NCI-H526 treated with DMSO at 0.1 percent for 48 hours (cell line): ENCODE data around the gene LECT2.

Experiments
- DNase-seq: peaks from one replicate; lab custom pipeline; 2025; lab: John Stamatoyannopoulos, UW

The LECT2 gene

DNA sequence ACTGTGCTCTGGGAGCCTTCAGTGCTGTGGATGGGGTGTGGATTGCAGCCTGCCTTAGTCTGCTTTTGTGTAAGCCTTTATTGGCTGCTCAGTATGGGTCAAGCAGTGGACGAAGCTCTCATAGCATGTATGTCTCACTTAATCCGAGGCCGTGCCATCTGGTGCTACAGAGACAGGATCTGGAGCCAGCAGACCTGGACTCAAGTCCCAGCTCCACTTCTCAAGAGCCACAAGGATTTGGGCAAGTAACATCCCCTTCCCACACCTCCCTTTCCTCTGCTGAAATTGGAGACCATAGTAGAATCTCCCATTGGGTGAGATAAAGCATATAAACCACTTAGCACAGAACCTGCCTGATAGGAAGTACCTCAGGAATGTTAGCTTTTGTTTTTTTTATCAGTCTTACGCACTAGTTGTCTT lies 23.4 kb upstream of the LECT2 start:
- no peak for DNase-seq

DNA sequence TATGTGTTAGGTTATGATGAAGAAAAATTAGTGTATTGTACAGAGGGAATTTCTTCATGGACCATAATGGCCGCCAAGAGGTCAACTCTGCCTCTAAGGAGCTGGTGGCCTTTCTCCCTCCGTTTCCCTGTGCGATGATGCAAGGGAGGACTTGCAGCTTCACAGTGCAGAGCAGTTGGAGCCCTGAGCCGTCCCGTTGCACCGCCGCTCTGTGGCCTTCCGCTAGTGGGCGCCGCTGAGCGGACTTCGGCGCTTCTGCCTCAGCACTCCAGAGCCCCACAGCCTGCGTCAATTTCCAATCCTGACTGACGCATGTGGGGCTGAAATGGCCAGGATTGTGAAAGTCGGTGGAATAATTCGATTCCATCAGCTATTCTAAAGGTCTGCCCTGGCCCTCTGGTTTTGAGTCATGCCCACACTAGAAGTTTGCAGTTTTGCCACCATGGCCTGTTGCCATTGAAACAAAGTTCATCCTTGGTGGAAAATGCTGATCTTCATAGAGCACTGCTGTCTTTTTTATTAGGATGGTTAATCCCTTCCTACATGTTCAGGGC lies 22.7 kb upstream of the LECT2 start:
- DNase-seq, result no peak

DNA sequence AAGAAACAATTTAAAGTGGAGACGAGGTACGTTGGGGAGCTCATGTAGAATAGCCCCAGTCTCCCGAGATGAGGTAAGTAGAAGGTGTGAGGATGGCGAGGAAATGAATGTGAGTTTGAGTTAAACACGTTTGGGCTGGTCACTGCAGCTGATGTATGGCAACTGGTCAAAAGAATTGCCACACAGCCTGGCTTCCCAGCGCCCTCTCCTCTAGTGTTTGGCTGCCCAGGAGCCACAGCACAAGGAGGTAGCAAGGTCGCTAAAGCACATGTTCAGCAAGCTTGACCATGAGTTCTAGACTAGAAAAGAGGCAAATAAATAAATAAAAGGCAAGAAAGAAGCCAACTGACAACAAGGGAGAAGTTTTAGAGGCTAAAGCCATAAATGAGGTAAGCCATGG lies 21.4 kb upstream of the LECT2 start:
- no peak for DNase-seq

DNA sequence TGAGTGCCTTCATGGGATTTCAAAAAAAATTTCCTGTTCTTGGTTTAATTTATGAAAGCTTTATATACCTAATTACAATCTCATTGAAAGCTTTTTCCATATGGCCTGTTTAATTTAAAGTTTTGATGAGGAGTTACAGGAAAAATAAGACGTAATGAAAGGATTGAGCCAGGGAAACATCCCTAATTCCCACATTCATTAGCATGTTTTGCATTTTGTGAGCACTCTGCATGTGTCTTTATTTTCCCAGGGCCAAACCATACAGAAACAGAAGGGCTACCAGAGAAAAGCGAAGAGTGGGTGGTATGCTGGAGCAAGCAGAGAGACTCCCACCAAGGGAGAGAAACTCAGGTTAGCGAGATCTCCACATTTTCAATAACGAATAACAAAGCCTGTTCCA lies 20.3 kb upstream of the LECT2 start:
- no peak for DNase-seq

DNA sequence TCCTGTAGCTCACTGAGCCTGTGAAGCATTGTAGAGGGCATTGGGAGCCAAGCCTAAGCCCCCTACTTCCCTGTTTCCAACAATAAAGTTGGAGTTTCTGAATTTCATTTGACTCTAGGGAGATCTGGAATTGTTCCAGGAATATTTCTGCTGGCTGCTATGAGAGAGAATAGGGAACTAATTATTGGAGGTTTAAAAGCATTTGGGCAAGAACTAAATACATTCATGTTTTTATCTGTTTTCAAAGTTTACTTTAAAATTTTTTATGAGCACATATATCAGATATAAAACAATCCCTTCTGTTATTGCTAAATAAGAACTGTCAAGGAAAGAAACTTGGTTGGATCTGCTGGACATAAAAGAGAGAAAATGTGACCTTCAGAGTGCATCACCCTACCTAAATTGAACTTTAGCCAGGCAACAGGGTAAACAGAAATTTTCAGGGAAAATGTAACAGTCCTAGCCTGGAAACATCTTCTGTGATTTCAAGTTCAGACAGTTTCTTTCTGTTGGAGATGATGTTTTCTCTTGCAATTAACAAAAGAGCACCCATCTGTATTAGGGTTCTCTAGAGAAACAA lies 19.3 kb upstream of the LECT2 start:
- DNase-seq, result no peak

DNA sequence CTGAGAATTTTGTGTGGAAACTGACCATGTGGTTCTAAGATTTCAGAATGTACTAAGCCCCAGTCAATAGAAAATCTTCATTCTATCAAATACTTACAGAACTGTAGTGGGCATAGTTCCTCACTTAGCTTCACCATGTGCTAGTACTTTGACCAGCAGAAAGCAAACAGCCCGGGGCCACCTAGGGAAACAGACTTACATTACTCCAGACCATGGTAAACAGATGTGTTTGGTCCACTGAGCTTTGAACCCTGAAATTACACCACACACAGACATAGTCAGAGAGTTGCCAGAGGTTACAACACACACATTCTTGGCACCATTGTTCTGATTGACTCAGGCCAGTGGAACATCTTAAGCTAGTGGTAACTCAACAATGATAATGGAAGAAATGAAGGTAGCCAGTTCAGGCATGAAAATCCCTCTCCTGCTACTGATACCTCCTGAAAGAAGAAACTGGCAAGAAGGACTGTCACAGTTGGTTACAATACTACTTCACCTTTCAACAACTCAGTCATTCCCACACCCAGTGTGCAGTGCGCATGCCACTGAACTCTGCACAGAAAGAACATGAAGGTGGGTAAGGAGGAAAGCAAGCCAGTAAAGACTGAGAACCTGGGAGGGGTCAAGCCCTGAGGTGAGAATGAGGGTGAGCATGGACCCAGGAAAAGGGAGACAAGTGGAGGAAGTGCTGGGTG lies 18.7 kb upstream of the LECT2 start:
- DNase-seq, result no peak

DNA sequence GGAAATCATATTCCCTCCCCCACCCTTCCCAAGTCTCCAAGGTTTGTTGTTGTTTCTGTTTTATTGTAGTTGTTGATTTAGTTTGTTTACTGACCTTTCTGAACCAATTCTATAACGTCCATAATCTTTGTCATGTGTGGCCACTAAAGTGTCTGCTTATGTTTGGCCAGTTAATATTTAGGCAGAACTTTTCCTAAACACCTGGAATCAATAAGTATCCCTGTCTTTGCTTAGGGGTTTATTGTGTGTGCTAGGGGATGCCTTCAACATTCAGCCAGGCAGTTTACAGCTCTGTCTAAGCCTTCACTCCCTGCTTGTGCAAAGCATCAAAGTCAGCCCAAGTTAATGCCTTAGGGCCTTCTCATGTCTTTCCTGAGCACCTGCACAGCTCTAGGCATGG lies 16.9 kb upstream of the LECT2 start:
- no peak for DNase-seq

DNA sequence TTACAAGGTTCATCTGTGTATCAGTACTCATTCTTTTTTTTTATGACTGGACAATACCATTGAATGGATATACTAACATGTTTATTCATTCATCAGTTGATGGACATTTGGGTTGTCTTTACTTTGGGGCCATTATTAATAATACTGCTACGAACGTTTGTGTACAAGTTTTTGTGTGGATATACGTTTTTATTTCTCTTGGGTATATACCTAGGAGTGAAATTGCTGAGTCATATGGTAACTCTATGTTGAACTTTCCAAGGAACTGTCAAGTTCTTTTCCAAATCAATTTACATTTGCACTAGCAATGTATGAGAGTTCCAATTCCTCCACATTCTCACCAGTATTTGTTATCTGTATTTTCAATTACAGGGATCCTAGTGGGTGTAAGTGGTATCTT lies 12.0 kb upstream of the LECT2 start:
- no peak for DNase-seq

DNA sequence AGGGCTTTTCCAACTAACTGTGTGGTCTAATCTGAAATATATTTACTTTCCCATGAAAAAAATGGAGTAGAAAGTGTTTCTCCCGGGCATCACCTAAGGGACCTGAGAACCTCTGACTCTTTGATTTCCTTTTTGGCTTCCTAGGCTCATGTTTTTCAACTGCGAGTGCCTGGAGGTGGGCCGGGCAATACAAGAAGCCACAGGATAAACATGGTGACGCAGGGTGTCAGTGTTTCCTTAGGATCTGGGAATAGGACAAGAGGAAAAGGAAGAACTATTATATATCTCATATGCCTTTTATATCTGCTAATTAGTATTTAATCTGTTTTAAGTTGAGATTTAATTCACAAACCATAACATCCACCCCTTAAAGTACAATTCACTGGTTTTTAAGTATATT lies 11.4 kb upstream of the LECT2 start:
- DNase-seq, result no peak

DNA sequence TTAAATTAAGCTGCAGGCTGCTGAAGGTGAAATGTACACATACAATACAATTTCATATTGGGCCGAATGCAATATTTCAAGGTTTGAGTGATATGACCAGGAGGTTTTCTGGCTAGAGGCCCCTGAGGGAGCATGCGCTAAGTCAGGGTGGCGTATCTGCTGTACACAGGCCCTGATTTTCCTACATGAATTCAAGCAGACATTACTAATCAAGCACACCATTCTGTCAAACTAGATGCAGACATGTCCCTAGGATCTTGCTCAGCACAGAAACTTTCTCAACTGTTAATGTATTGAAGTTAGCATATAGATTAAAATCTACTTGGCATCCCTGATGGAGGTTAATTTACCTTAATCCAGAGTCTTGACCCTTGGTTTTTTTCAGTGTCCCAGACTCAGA lies 10.7 kb upstream of the LECT2 start:
- no peak for DNase-seq

DNA sequence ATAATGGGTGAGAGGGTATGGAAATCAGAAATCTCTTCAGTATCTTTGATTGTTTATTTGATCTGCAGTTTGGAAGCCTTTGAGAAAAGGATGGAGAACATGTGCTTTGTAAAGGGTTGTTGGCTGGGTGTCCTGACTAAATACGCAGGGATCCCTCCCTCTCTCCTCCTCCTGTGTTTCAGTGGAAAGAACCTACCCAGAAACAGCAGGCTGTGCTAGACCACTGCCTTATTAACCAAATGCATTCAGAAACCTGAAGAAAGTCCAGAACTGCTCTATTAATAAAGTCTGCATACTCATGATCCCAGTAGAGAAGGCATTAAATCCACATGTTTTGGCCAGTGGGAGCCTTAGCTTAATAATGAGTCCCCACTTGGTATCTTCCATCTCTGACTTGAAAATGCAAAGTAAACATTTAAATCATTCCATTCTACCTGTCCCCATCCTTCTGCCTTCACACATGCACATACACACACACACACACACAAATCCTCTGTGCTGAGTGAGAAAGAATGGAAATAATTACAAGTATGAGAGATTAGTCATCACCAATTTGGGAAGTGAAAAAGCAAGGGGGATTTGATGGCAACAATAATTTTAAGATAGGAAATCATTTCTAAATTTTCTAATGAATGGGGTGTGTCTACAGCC lies 10.0 kb upstream of the LECT2 start:
- DNase-seq, result no peak

DNA sequence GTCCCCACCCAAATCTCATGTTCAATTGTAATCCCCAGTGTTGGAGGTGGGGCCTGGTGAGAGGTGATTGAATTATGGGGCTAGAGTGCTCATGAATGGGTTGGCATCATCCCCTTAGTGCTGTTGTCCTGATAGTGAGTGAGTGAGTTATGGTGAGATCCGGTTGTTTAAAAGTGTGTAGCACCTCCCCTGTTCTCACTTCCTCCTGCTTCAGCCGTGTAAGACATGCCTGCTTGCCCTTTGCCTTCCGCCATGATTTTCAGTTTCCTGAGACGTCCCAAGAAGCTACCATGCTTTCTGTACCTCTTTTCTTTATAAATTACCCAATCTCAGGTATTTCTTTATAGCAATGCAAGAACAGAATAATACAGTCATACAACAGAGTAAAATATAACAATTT lies 742 bp upstream of the LECT2 start:
- no peak for DNase-seq

DNA sequence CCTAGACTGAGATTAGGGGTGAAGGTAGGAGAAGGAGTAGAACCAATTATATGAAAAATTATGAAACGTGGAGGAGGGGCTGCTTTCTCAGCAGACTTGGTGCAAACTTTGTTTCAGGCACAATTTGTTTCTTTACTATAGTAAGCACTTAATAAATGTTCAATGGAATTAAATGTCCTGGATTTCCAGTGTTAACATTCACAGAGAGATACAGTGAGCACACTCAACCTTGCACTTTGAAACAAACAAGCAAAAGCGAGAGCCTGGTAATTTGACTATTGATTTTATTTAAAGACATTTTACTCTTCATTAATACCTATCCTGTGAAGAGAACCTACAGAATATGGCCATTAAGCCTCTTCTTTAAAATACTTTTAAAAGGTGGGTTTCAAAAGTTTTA lies 933 bp downstream of the LECT2 start:
- no peak for DNase-seq

DNA sequence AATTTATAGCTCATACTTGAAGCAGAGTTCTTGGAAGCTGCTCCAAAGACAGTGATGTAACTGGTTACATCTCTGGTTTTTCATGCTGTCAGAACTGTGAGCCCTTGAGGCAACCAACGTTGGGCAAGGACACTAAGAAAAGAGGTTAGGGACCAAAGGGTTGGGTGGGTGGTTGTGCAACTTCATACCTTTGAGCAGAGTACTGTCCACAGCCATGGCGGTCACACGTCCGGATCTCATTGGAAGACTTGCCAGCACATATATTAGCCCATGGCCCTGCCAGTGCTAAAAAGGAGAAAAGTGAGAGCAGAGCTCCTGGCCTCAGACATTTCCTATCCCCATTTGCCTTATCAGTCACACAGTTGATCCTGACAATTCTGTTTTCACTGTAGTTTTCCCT lies 2.1 kb downstream of the LECT2 start:
- DNase-seq, result no peak

DNA sequence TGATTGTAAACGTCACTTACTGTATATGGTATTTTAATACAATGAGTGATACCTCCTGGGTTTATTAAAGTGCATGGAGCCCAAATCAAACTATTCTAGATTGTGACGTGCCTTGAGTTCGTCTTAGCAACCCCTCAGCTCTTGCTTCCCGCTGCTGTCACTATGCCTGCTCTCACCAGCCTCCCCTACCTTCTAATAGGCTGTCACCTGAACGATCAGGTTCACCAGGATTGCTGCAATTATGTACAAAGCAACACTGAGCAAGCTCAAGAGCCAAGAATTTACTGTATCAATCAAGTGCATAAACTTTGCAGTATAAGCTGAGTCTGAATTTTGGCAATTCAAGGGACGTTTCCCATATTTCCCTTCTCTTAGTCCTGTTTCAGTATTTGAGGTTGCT lies 3.0 kb downstream of the LECT2 start:
- DNase-seq, result no peak

DNA sequence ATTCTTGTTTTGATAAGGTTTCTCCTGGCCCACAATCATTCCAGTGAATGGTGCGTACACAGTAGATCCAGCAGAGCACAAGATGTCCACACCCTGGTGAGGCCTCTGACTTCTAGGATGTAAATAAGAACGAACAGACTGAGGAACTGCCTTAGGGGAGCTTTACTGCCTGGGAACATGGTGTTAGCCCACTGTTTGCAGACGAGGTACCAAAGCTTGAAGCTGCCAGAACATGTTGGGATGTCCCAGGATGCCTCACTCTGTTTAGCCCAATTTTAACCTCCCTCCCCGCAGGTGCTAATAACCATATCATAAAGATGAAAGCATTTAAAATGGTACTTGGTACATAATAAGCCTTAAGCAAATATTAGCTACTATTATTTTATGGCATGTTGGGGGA lies 3.5 kb downstream of the LECT2 start:
- DNase-seq, result no peak

DNA sequence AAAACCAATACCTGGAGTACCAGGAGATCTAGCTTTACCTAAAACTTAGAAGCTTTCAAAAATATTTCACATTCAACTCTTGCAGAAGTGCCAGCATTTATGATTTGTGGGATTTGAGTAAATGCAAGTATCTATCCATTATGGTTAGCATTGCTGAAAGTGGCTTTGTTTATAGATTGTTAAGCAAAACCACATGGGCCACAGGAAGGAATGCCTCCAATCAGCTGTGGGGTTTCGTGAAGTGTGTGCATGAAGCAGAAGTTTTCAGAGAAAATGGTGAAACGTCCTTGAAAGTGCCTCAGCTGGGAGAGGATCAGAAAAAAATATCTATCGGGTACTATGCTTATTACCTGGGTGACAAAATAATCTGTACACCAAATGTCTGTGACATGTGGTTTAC lies 4.2 kb downstream of the LECT2 start:
- DNase-seq, result no peak

DNA sequence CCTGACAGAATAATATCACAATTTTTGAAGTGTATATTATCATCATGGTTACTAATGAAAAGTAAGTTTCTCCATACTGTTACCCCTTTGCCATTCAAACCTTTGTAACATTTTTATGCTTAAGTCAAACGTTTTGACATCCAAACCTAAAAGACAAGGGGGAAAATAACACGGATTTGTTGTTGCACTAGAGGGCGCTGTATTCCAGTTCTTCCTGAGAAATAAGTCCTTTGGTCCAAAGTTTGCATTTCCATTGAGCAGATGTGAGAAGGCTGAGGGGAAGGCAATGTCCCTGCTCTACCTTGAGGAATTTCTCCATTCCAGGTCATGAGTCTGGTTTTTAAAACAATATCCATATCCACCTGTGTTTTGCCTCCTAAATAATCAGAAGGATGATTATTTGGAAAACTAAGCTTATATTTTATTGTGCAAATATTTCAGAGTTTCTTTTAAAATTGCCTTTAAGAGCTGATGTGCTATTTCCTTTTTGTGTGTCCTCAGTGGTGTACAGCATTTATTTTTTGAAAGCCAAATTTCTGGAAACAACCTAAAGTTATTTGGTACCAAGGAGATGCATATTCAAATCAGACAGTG lies 9.7 kb downstream of the LECT2 start:
- no peak for DNase-seq

DNA sequence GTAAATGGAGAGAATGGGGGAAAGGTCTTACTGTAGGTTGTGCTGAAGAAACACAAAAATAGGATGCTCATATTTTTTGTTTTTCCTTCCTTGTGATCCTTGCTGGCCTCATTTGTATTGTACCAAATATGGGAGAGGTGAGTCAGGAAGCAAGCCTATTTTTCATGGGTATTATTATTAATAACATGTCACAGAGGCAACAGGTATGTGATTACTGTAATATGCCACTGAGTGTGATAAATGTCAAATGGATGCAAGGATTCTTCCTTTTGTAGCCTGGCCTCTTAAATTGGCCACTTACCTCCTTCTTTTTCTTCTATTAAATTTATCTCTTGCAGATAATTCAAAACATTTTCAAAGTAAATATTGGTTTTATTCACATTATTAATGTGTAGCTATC lies 10.2 kb downstream of the LECT2 start:
- DNase-seq, result no peak

DNA sequence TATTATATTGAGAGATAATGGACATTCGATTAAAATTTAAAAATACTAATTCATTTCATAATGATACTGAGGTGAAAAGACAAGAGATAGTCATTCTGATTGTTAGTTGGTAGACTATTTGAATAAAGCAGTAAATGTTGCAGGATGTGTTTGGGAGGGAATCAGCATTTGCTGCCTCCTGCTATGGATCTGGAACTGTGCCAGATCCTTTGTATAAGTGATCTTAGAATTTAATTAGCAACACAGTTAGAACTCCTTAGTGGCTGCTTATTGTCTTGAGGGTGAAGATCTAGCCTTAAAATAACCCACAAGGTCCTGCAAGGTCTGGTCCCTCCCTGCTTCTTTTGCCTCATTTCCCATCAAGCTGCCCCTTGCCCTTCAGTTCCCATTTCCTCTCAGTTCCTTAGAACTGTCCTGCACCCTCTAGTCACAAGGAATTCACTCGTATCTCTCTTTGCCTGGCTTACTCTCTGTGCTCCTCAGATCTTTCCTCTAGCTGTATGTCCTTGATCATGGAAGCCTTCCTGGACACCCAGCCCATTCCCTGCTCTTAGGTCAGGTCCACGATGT lies 12.5 kb downstream of the LECT2 start:
- no peak for DNase-seq

DNA sequence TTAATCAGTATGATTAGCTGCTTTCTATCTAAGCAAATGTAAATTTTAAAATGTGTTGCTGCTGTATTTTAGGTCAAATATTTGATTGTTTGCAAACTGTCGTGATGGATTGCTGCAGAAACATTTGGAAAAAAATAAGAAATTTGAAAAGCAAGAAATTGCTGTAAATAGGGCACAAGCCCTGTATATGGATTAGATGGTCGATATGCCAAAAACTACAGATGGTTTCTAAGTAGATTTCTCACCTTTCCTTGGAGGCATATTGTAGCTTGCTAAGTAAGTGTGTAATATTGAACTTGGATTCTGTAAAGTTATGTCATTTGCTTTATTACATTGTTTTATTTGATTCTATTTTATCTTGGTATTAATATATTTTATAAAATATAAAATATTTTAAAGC lies 13.1 kb downstream of the LECT2 start:
- no peak for DNase-seq

DNA sequence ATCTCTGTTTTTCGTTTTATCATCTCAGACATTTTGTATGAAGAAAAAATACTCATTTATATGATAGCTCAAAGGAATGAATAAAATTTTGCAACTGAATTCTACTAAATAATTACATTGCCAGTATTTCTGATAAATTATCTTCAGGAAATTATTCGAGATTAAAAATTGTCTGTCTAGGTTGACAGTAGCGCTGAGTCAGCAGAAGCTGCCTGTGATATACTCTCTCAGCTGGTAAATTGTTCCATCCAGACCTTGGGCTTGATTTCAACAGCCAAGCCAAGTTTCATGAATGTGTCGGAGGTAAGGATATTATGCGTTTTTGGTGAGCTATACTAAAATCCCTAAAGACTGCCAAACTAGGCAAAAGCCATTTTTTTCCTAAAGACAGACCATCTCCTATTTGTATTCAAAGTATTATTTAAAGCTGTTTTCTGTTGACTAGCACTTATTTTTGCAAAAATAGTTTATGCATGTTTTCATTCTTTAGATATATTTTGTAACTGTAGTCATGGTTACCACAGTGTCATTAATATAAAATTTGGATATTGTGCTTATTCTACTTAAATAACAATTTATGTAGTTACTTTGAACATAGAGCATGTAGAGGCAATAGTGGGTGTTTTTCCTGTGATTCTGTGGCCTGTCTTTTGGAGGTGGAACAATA lies 17.4 kb downstream of the LECT2 start:
- no peak for DNase-seq
